Neuronal stem cell (in vitro differentiated cells): ENCODE measurements around the gene CPEB1.

Source experiments
- DNase-seq: peaks from one replicate; pipeline ENCODE4 v3.0.0-alpha.2; 2013; ENCODE audit warnings: low spot score
- H2AFZ ChIP-seq: one replicate; pipeline ENCODE4 v1.6.1; 2013; ENCODE audit warnings: mild to moderate bottlenecking, low read length, inconsistent platforms
- H2AK5ac ChIP-seq: 2 replicates; pipeline ENCODE4 v1.6.1; 2013; ENCODE audit warnings: low read depth, mild to moderate bottlenecking, inconsistent platforms, low read length, moderate library complexity, mixed read lengths
- H2BK120ac ChIP-seq: 2 replicates; pipeline ENCODE4 v1.6.1; 2013; ENCODE audit warnings: low read depth, mild to moderate bottlenecking, inconsistent platforms, low read length, moderate library complexity, mixed read lengths
- H2BK12ac ChIP-seq: one replicate; pipeline ENCODE4 v1.6.1; 2013; ENCODE audit warnings: low read length, inconsistent platforms
- H2BK15ac ChIP-seq: 2 replicates; pipeline ENCODE4 v1.6.1; 2013; ENCODE audit warnings: mild to moderate bottlenecking, low read length, inconsistent platforms, mixed read lengths
- H2BK5ac ChIP-seq: one replicate; pipeline ENCODE4 v1.6.1; 2013; ENCODE audit warnings: inconsistent platforms, mild to moderate bottlenecking, low read length, moderate library complexity
- H3K14ac ChIP-seq: one replicate; pipeline ENCODE4 v1.6.1; 2013; ENCODE audit warnings: low read length, inconsistent platforms
- H3K18ac ChIP-seq: 2 replicates; pipeline ENCODE4 v1.6.1; 2013; ENCODE audit warnings: low read length, inconsistent platforms
- H3K23ac ChIP-seq: 2 replicates; pipeline ENCODE4 v1.6.1; 2013; ENCODE audit warnings: low read depth, mild to moderate bottlenecking, mixed read lengths, low read length, inconsistent platforms; ENCODE audit not compliant: poor library complexity
- H3K27ac ChIP-seq: replicated peaks from 3 replicates; pipeline ENCODE4 v1.5.1; 2013; ENCODE audit warnings: low read length, inconsistent platforms
- H3K27me3 ChIP-seq, 3 experiments: 2 replicates each; pipeline ENCODE4 v1.6.1; 2013; ENCODE audit warnings: low read length in 3 of 3, mild to moderate bottlenecking in 2 of 3, inconsistent platforms in 1 of 3, low read depth in 1 of 3, mixed read lengths in 1 of 3, moderate library complexity in 1 of 3; ENCODE audit not compliant: control insufficient read depth in 3 of 3, insufficient read depth in 3 of 3
- H3K36me3 ChIP-seq, 2 donors: replicated peaks in 1 of 2; 2 replicates each; pipeline ENCODE4 v1.6.1; 2013; ENCODE audit warnings: low read length in 2 of 2; ENCODE audit not compliant: control insufficient read depth in 2 of 2, insufficient read depth in 2 of 2
- H3K4ac ChIP-seq: 2 replicates; pipeline ENCODE4 v1.6.1; 2013; ENCODE audit warnings: inconsistent platforms, mild to moderate bottlenecking, low read length, moderate library complexity
- H3K4me1 ChIP-seq, 2 donors: 1 replicate in 1 of 2; 2 replicates in 1 of 2; pipeline ENCODE4 v1.6.1; 2013; ENCODE audit warnings: low read length in 2 of 2, low read depth in 1 of 2; ENCODE audit not compliant: control insufficient read depth in 2 of 2, insufficient read depth in 1 of 2
- H3K4me2 ChIP-seq: one replicate; pipeline ENCODE4 v1.6.1; 2013; ENCODE audit warnings: mild to moderate bottlenecking, low read length, inconsistent platforms; ENCODE audit not compliant: insufficient read depth, poor library complexity, severe bottlenecking
- H3K4me3 ChIP-seq, 2 donors: 2 replicates each; pipeline ENCODE4 v1.5.1; 2013; ENCODE audit warnings: low read length in 2 of 2, mild to moderate bottlenecking in 2 of 2, inconsistent platforms in 1 of 2, moderate library complexity in 1 of 2
- H3K79me1 ChIP-seq: one replicate; pipeline ENCODE4 v1.6.1; 2013; ENCODE audit warnings: low read depth, mild to moderate bottlenecking, inconsistent platforms, low read length, moderate library complexity
- H3K9ac ChIP-seq: one replicate; pipeline ENCODE4 v1.6.1; 2013; ENCODE audit warnings: mild to moderate bottlenecking, low read depth, low read length, inconsistent platforms; ENCODE audit not compliant: poor library complexity
- H3K9me3 ChIP-seq, 2 donors: replicated peaks in 1 of 2; 2 replicates each; pipeline versions ENCODE3 to v1.6.1; 2013; ENCODE audit warnings: low read length in 2 of 2, mild to moderate bottlenecking in 2 of 2, inconsistent platforms in 1 of 2, low read depth in 1 of 2, mixed read lengths in 1 of 2, moderate library complexity in 1 of 2; ENCODE audit not compliant: control insufficient read depth in 2 of 2, insufficient read depth in 1 of 2
- H4K8ac ChIP-seq: one replicate; pipeline ENCODE4 v1.6.1; 2013; ENCODE audit warnings: low read depth, mild to moderate bottlenecking, inconsistent platforms, low read length, moderate library complexity
- H4K91ac ChIP-seq: one replicate; pipeline ENCODE4 v1.6.1; 2013; ENCODE audit warnings: low read length, low read depth, mild to moderate bottlenecking, inconsistent platforms; ENCODE audit not compliant: poor library complexity
- WGBS, 2 donors: extraction: QIAGEN DNeasy Blood & Tissue Kit; methylation state at CpG; one replicate each; pipeline ENCODE4 v1.1.7; 2013; ENCODE audit warnings: missing lambda C conversion rate in 2 of 2, mixed read lengths in 1 of 2; ENCODE audit not compliant: insufficient read length in 2 of 2, insufficient replicate concordance in 1 of 2; ENCODE audit errors: extremely low coverage in 2 of 2; 5-methylcytosine and 5-hydroxymethylcytosine counted together

Gene CPEB1

DNA sequence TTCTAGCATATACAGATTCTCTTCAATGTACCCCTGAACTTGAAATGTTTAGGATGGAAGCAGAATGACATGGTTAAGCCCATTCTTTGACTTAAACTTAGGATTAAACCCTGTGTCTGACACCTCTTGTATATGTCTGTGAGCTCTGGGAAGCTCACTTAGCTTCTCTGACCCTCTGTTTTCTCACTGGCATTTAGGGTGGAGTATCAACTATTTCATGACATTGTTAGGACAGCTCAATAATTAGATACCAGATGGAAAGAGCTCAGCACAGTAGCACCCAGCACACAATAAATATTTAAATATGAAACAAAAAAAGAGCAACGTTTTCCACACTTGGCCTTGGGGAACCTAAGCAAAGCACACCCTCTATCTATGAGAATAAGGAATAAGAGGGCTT, 88.7 kb downstream of the CPEB1 start:
- Histone ChIP-seq H3K27ac (no peak overlapping the region), H3K4me3 (no peak overlapping the region), H4K8ac (no peak overlapping the region), H3K36me3 (no peaks in the 10 kb centered on the region), H2AFZ (no peak overlapping the region), H4K91ac (no peak overlapping the region), H3K9me3 (no peaks in the 10 kb centered on the region), H3K4me2 (no peak overlapping the region), H3K4me1 (peaks cover 0 to 2% of the 10 kb centered on the region in 2 donors), H3K4ac (no peak overlapping the region), H3K23ac (no peak overlapping the region), H2BK120ac (no peak overlapping the region), H2AK5ac (no peak overlapping the region), H3K79me1 (no peaks in the 10 kb centered on the region), H3K27me3 (peaks cover 0 to 45% (median 0%) of the 10 kb centered on the region in 3 experiments), H2BK12ac (no peak overlapping the region), H3K9ac (no peak overlapping the region), H2BK5ac (no peak overlapping the region), H3K14ac (no peak overlapping the region), H2BK15ac (no peak overlapping the region), H3K18ac (no peak overlapping the region)
- no CpG with 5 or more reads among the region's 1 CpG for WGBS, 2 donors
- no peak for DNase-seq

GRCh38 chr15:82556315-82557035, 90.7 kb downstream of the CPEB1 start:
- H3K9ac ChIP-seq: no peak overlapping the region
- no peak overlapping the region for H2BK12ac ChIP-seq
- no peak overlapping the region for H4K8ac ChIP-seq
- H3K27ac ChIP-seq: no peak overlapping the region
- no peak overlapping the region for H2AK5ac ChIP-seq
- DNase-seq: no peak
- no peak overlapping the region for H3K4ac ChIP-seq
- H3K14ac ChIP-seq: no peak overlapping the region
- H3K79me1 ChIP-seq: no peaks in the 10 kb centered on the region
- no peak overlapping the region for H4K91ac ChIP-seq
- no peak overlapping the region for H3K23ac ChIP-seq
- no CpG with 5 or more reads among the region's 7 CpGs for WGBS, 2 donors
- no peak overlapping the region for H2BK5ac ChIP-seq
- H2BK120ac ChIP-seq: no peak overlapping the region
- H3K9me3 ChIP-seq: no peaks in the 10 kb centered on the region
- no peaks in the 10 kb centered on the region for H3K4me1 ChIP-seq
- H3K4me3 ChIP-seq: no peak overlapping the region
- no peaks in the 10 kb centered on the region for H3K36me3 ChIP-seq
- H2BK15ac ChIP-seq: no peak overlapping the region
- no peak overlapping the region for H3K4me2 ChIP-seq
- H3K18ac ChIP-seq: no peak overlapping the region
- no peak overlapping the region for H2AFZ ChIP-seq
- peaks cover 0 to 52% (median 0%) of the 10 kb centered on the region in 3 experiments for H3K27me3 ChIP-seq

DNA sequence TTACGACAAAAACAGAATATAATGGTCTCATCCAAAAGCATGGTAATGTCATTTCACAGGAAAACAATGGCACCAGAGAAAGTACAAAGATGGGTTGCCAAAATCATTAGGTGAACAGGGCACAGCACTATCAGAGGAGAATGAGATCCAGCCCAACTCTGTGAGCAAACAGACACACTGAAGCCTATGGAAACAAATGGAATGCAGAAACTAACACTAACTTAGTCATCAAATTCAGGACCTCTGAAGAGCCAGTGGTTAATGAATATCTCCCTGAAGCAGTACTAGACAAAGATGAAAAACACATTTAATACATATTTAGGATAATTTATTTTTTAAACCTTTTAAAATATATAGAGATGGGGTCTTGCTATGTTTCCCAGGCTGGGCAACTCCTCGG, 92.3 kb downstream of the CPEB1 start:
- peaks cover 0 to 59% (median 0%) of the 10 kb centered on the region in 3 experiments for H3K27me3 ChIP-seq
- no peak overlapping the region for H2AK5ac ChIP-seq
- no peak overlapping the region for H3K27ac ChIP-seq
- no peak overlapping the region for H3K18ac ChIP-seq
- H4K8ac ChIP-seq: no peak overlapping the region
- no peak overlapping the region for H2BK5ac ChIP-seq
- DNase-seq: no peak
- H3K23ac ChIP-seq: no peak overlapping the region
- H2BK15ac ChIP-seq: no peak overlapping the region
- no peak overlapping the region for H3K14ac ChIP-seq
- H3K4me3 ChIP-seq: no peak overlapping the region
- no peak overlapping the region for H2BK120ac ChIP-seq
- H3K36me3 ChIP-seq: no peaks in the 10 kb centered on the region
- H3K4me1 ChIP-seq: no peaks in the 10 kb centered on the region
- H3K9ac ChIP-seq: no peak overlapping the region
- H3K4me2 ChIP-seq: no peak overlapping the region
- H2BK12ac ChIP-seq: no peak overlapping the region
- WGBS, 2 donors: no CpG with 5 or more reads among the region's 2 CpGs
- H3K9me3 ChIP-seq: no peaks in the 10 kb centered on the region
- H3K79me1 ChIP-seq: no peaks in the 10 kb centered on the region
- no peak overlapping the region for H4K91ac ChIP-seq
- H2AFZ ChIP-seq: no peak overlapping the region
- H3K4ac ChIP-seq: no peak overlapping the region

DNA sequence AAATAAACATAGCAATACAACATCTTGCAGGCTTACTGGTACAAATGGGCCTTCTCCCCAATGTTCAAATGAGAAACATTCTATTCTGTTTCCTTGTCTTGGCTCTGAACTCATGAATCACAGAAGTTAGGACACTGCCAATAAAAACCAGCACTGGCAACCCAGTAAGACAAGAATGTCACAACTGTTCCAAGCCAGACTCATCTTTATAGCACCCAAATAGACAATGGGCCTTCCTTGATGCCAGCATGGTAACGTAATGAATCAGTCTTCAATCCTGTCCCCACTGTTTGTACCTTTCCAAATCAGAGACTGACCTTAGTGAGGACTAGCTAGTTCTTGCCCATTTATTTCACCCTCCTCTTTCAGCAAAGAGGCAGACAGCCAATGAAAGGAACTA, 92.8 kb downstream of the CPEB1 start:
- H3K27ac ChIP-seq: no peak overlapping the region
- H3K23ac ChIP-seq: no peak overlapping the region
- no peak overlapping the region for H3K14ac ChIP-seq
- no peak for DNase-seq
- H3K4me2 ChIP-seq: no peak overlapping the region
- no peak overlapping the region for H2AFZ ChIP-seq
- no peaks in the 10 kb centered on the region for H3K9me3 ChIP-seq
- no peak overlapping the region for H2BK120ac ChIP-seq
- peaks cover 0 to 57% (median 0%) of the 10 kb centered on the region in 3 experiments for H3K27me3 ChIP-seq
- no peaks in the 10 kb centered on the region for H3K36me3 ChIP-seq
- no peak overlapping the region for H3K9ac ChIP-seq
- WGBS, 2 donors: no CpG with 5 or more reads among the region's 1 CpG
- H2AK5ac ChIP-seq: no peak overlapping the region
- H2BK15ac ChIP-seq: no peak overlapping the region
- H3K4ac ChIP-seq: no peak overlapping the region
- H3K4me1 ChIP-seq: no peaks in the 10 kb centered on the region
- H4K8ac ChIP-seq: no peak overlapping the region
- no peak overlapping the region for H4K91ac ChIP-seq
- H2BK5ac ChIP-seq: no peak overlapping the region
- no peaks in the 10 kb centered on the region for H3K79me1 ChIP-seq
- no peak overlapping the region for H3K18ac ChIP-seq
- H2BK12ac ChIP-seq: no peak overlapping the region
- no peak overlapping the region for H3K4me3 ChIP-seq
